ENCODE data around the gene JSRP1. TPM values are rescaled to one million over a fixed set of nuclear protein-coding genes. Genes with fewer than 3 reads are reported as not detected.

The JSRP1 gene
- total and polyA plus RNA-seq, 2 of the 8 experiments (the other 6 are each of a cell fraction or from before 2014, with no cell fraction given) = 0.24 to 0.56 TPM

DNA sequence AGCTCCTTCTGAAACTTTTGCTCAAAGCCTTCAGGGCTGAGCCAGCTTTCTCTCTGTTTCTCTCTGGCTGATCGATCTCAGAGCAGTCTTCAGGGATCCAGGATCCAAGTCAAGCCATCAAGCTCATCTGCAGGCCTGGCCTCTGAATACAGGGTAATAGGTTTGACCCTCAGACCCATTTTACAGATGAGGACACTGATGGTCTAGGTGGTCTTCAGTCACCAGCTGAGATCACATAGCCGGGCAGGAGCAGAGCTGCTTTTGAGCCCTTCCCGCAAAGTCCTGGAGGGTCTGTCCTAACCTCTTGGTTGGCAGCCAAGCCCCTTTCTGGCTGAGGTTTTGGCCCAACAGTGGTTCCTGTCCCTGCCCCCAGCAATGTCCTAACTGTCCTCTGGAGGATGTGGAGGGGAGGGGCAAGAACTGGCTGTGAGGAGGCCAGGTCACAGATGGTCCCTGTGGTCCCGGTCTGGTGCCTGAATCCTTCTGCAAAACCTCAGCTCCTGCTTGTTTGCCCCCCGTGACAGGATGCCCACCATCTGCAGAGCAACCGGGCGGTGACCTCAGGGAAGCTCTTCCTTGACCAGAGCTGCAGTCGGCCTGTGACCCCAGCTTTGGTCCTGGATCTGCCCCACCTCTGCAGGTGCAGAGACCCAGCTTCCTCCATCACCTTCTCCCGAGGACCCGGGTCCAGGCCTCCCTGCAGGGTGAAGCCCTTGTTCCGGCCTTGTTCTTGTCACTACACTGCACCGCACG, 31.5 kb upstream of the JSRP1 start:
- Histone ChIP-seq H3K14ac (ENCODE audit: insufficient read length) (no peak overlapping the region), H2AK5ac (ENCODE audit: low read depth, low read length) (no peak overlapping the region), H4K20me1 (replicated peaks in 1 of 2; ENCODE audit: control insufficient read depth in 1 of 2, insufficient read depth in 2 of 2, low read length in 2 of 2) (peaks cover 0 to 11% of the 10 kb centered on the region in 2 experiments), H4K91ac (replicated peaks; ENCODE audit: insufficient read length, low read length) (no peak overlapping the region), H3K56ac (replicated peaks; ENCODE audit: insufficient read length, low read depth, low read length) (no peak overlapping the region), H3K9me3 (ENCODE audit: insufficient read depth in 2 of 2, low read depth in 1 of 2, low read length in 1 of 2) (no peaks in the 10 kb centered on the region), H3K4me1 (replicated peaks in 1 of 4; ENCODE audit: control insufficient read depth in 3 of 4, insufficient read depth in 4 of 4, low read length in 3 of 4) (peaks cover 0 to 22% (median 9%) of the 10 kb centered on the region in 4 experiments; a peak in 5 of 7 replicates), H2AFZ (ENCODE audit: low read length) (no peak overlapping the region), H3K4me2 (ENCODE audit: insufficient read depth in 1 of 2, low read depth in 2 of 2, low read length in 2 of 2) (no peak overlapping the region), H3K4ac (replicated peaks; ENCODE audit: insufficient read length, low read depth, low read length) (no peak overlapping the region), H3K18ac (ENCODE audit: extremely low read depth, low read length) (no peak overlapping the region), H3K79me2 (ENCODE audit: control insufficient read depth in 1 of 2, insufficient read depth in 2 of 2, low read length in 2 of 2) (no peaks in the 10 kb centered on the region), H3K23me2 (ENCODE audit: low read depth, low read length) (peaks cover 10% of the 10 kb centered on the region; the same call in 1 of the 2 replicates), H3K27me3 (replicated peaks in 1 of 4; ENCODE audit: control insufficient read depth in 3 of 4, extremely low read depth in 1 of 4, insufficient read depth in 3 of 4, low read length in 3 of 4) (peaks cover 39 to 66% (median 59%) of the 10 kb centered on the region in 4 experiments), H3K23ac (ENCODE audit: insufficient read length) (no peak overlapping the region), H2BK120ac (replicated peaks; ENCODE audit: low read depth, low read length) (no peak overlapping the region), H3K36me3 (ENCODE audit: control insufficient read depth in 2 of 4, insufficient read depth in 4 of 4, low read length in 3 of 4) (peaks cover 0 to 6% (median 0%) of the 10 kb centered on the region in 4 experiments; a peak in 1 of 8 replicates), H3K27ac (ENCODE audit: low read depth, low read length) (no peak overlapping the region), H3K9ac (replicated peaks in 1 of 4; ENCODE audit: extremely low read depth in 1 of 4, low read depth in 3 of 4, low read length in 3 of 4) (no peak overlapping the region), H4K5ac (ENCODE audit: insufficient read length, low read depth, low read length) (no peak overlapping the region), H3K4me3 (ENCODE audit: extremely low read depth in 1 of 4, insufficient read depth in 2 of 4, low read depth in 3 of 4, low read length in 4 of 4) (no peak overlapping the region), H2BK20ac (ENCODE audit: low read length) (no peak overlapping the region), H2BK15ac (ENCODE audit: low read length) (no peak overlapping the region), H2BK5ac (ENCODE audit: low read depth, low read length) (no peak overlapping the region), H4K8ac (ENCODE audit: extremely low read depth, insufficient read depth, low read length) (no peak overlapping the region), H2BK12ac (ENCODE audit: low read depth, low read length) (no peak overlapping the region), H3K79me1 (ENCODE audit: low read depth, low read length) (no peaks in the 10 kb centered on the region)
- FAIRE-seq (no peak), DNase-seq (ENCODE audit: low read depth in 1 of 2, low spot score in 2 of 2) (no peak)
- CTCF ChIA-PET (ENCODE audit: partially characterized antibody) = interaction anchor here (0.9 to 5.0 kb wide), 7 partner anchors 10 to 349 kb away, joined by 3 to 46 read pairs (median 7); no protein-coding TSS in a partner anchor
- TF ChIP-seq, protein P1, sequence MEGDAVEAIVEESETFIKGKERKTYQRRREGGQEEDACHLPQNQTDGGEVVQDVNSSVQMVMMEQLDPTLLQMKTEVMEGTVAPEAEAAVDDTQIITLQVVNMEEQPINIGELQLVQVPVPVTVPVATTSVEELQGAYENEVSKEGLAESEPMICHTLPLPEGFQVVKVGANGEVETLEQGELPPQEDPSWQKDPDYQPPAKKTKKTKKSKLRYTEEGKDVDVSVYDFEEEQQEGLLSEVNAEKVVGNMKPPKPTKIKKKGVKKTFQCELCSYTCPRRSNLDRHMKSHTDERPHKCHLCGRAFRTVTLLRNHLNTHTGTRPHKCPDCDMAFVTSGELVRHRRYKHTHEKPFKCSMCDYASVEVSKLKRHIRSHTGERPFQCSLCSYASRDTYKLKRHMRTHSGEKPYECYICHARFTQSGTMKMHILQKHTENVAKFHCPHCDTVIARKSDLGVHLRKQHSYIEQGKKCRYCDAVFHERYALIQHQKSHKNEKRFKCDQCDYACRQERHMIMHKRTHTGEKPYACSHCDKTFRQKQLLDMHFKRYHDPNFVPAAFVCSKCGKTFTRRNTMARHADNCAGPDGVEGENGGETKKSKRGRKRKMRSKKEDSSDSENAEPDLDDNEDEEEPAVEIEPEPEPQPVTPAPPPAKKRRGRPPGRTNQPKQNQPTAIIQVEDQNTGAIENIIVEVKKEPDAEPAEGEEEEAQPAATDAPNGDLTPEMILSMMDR (IDR thresholded peaks at IDR 0.05; ENCODE audit: control extremely low read depth in 1 of 3, insufficient read depth in 1 of 3, low read depth in 1 of 3, low read length in 3 of 3) = no peak
- TF ChIP-seq TCF12 (IDR thresholded peaks at IDR 0.05; ENCODE audit: low read depth, low read length) (no peak), SIN3A (conservative IDR thresholded peaks at IDR 0.05 in 1 of 2, IDR thresholded peaks at IDR 0.05 in 1 of 2; ENCODE audit: low read depth in 1 of 2, low read length in 2 of 2) (no peak), RAD21 (IDR thresholded peaks at IDR 0.05 in 1 of 2, conservative IDR thresholded peaks at IDR 0.05 in 1 of 2; ENCODE audit: low read depth in 2 of 2, low read length in 2 of 2) (no peak), FOSL1 (IDR thresholded peaks at IDR 0.05; ENCODE audit: insufficient read depth, low read depth, low read length) (no peak), SP2 (IDR thresholded peaks at IDR 0.05; ENCODE audit: low read length) (no peak), KDM4A (IDR thresholded peaks at IDR 0.05; ENCODE audit: low read depth, low read length, severe bottlenecking) (no peak), HDAC6 (IDR thresholded peaks at IDR 0.05; ENCODE audit: low read depth, low read length) (no peak)
- WGBS, 2 experiments (ENCODE audit: extremely low coverage in 1 of 2, insufficient coverage in 1 of 2, insufficient read length in 1 of 2, insufficient replicate concordance in 2 of 2, low coverage in 1 of 2, low lambda C conversion rate in 2 of 2, missing lambda C conversion rate in 1 of 2) = 88% methylated on average over 12 of the region's 13 CpGs; no CpG with 5 or more reads in 1 of the 2 experiments
- POLR2A ChIA-PET (ENCODE audit: partially characterized antibody) = interaction anchor here (0.7 to 3.1 kb wide), 15 partner anchors 8 to 342 kb away, joined by 3 to 25 read pairs (median 4); no protein-coding TSS in a partner anchor
